ENCODE measurements around the gene SLC39A5.

Gene SLC39A5

GRCh38 chr12:56216461-56216860 lies 13.4 kb upstream of the SLC39A5 start:
- DNase-seq (ENCODE audit: low spot score): no peak

GRCh38 chr12:56219840-56220239 lies 10.0 kb upstream of the SLC39A5 start:
- no peak for DNase-seq (ENCODE audit: low spot score)

- peak; percentile 46 for DNase-seq (ENCODE audit: low spot score)
Observed at GRCh38 chr12:56220611-56221231, 9.1 kb upstream of the SLC39A5 start.

- peak; percentile 58 for DNase-seq (ENCODE audit: low spot score)
Observed at GRCh38 chr12:56221232-56221756, 8.6 kb upstream of the SLC39A5 start.

GRCh38 chr12:56221757-56222530 lies 7.9 kb upstream of the SLC39A5 start, which contains the start of gene RNF41:
Gene RNF41 (minus strand): TSS chr12:56221922. CDS start chr12:56214047, 7,875 bp downstream.
- DNase-seq (ENCODE audit: low spot score): peak; percentile 97

GRCh38 chr12:56222531-56222895 lies 7.3 kb upstream of the SLC39A5 start:
- no peak for DNase-seq (ENCODE audit: low spot score)

GRCh38 chr12:56223571-56224101 lies 6.2 kb upstream of the SLC39A5 start:
- no peak for DNase-seq (ENCODE audit: low spot score)

GRCh38 chr12:56224102-56224701 lies 5.6 kb upstream of the SLC39A5 start, which contains the start of gene NABP2:
Gene NABP2 (plus strand): TSS chr12:56224342. CDS start chr12:56224857, 515 bp downstream.
- peak; percentile 97 for DNase-seq (ENCODE audit: low spot score)

- no peak for DNase-seq (ENCODE audit: low spot score)
Observed at GRCh38 chr12:56224954-56225353, 4.9 kb upstream of the SLC39A5 start.

- DNase-seq (ENCODE audit: low spot score): no peak
Observed at GRCh38 chr12:56229082-56229481, 769 bp upstream of the SLC39A5 start.

GRCh38 chr12:56230432-56231183 lies 757 bp downstream of the SLC39A5 start:
- no peak for DNase-seq (ENCODE audit: low spot score)

GRCh38 chr12:56231184-56231582 lies 1.3 kb downstream of the SLC39A5 start:
- DNase-seq (ENCODE audit: low spot score): no peak

- no peak for DNase-seq (ENCODE audit: low spot score)
Observed at GRCh38 chr12:56234746-56235436, 5.0 kb downstream of the SLC39A5 start.

GRCh38 chr12:56236091-56236490 lies 6.2 kb downstream of the SLC39A5 start:
- no peak for DNase-seq (ENCODE audit: low spot score)

GRCh38 chr12:56236985-56237384 lies 7.1 kb downstream of the SLC39A5 start:
- no peak for DNase-seq (ENCODE audit: low spot score)

- no peak for DNase-seq (ENCODE audit: low spot score)
Observed at GRCh38 chr12:56237552-56237951, 7.7 kb downstream of the SLC39A5 start.

- DNase-seq (ENCODE audit: low spot score): no peak
Observed at GRCh38 chr12:56241424-56242303, 11.8 kb downstream of the SLC39A5 start.

- no peak for DNase-seq (ENCODE audit: low spot score)
Observed at GRCh38 chr12:56242986-56243385, 13.1 kb downstream of the SLC39A5 start.

- DNase-seq (ENCODE audit: low spot score): no peak
Observed at GRCh38 chr12:56243731-56244181, 13.9 kb downstream of the SLC39A5 start.

- DNase-seq (ENCODE audit: low spot score): no peak
Observed at GRCh38 chr12:56244494-56244893, 14.6 kb downstream of the SLC39A5 start.

All from RKO (cell line).